ENCODE data around the gene FBH1.
A peak's percentile ranks its signal among the peaks of the same experiment; 100 is the strongest.

The FBH1 gene

GRCh38 chr10:5943536-5943935 lies 53.5 kb downstream of the FBH1 start:
- no peak for TF ChIP-seq CTCF (IDR thresholded peaks at IDR 0.05; ENCODE audit: low read depth, low read length)
- H3K4me3 ChIP-seq (ENCODE audit: low read depth, low read length) = no peak overlapping the region

GRCh38 chr10:5944389-5945189 lies 54.5 kb downstream of the FBH1 start:
- no peak for TF ChIP-seq CTCF (IDR thresholded peaks at IDR 0.05; ENCODE audit: low read depth, low read length)
- peak overlapping the region; percentile 40 for H3K4me3 ChIP-seq (ENCODE audit: low read depth, low read length)

GRCh38 chr10:5945190-5945509 lies 55.1 kb downstream of the FBH1 start:
- TF ChIP-seq CTCF (IDR thresholded peaks at IDR 0.05; ENCODE audit: low read depth, low read length) = no peak
- peak overlapping the region; percentile 40 for H3K4me3 ChIP-seq (ENCODE audit: low read depth, low read length)

DNA sequence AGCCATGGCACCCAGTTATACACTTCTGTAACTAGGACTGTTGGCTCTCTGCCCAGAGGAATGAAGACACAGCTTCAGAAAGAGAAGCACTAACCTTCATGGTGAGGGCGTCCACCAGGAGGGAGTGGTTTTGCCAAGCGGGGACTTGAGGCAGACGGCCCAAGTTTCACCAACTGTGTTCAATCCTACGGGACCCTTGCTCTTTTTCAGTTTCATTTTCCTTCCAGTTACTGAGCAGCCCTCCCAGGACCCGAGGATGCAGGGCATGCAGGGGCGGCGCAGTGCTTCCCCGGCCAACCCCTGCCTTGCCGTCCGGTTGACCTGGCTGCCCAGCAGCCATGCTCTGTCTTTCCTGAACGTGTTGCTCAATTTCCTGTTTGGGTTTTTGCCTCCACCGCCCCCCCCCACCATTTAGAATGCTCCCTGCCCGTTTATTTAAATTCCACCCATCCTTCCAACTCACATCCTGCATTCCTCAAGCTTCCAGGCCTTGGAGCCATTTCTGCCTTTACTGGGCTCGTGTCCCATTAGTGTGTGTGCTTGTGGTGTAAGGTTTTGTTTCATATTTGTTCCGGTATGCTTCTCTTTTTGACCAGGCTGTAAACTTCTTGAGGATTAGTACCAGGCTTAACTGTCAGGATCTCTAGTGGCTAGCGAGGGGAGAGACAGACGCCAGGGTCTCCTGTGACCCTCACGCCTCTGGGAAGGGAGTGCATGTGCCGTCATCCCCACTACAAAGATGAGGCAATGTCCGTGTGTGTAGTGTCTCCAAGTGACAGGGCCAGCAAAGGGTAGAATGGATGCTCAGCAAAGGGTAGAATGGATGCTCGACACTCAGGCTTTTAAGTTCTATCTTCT lies 55.7 kb downstream of the FBH1 start:
- peak overlapping the region; percentile 40 for H3K4me3 ChIP-seq (ENCODE audit: low read depth, low read length)
- no peak for TF ChIP-seq CTCF (IDR thresholded peaks at IDR 0.05; ENCODE audit: low read depth, low read length)

DNA sequence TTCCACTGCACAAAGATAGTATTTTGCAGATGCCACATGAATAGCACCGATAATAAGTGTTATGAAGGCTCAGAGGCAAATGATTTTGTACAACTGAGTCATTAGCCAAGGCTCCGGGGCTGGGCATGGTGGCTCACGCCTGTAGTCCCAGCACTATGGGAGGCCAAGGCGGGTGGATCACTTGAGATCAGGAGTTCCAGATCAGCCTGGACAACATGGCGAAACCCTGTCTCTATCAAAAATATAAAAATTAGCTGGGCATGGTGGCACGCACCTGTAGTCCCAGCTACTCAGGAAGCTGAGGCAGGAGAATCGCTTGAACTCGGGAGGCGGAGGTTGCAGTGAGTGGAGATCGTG lies 56.4 kb downstream of the FBH1 start:
- H3K4me3 ChIP-seq (ENCODE audit: low read depth, low read length) = peak overlapping the region; percentile 40; the same call in 1 of the 2 replicates

DNA sequence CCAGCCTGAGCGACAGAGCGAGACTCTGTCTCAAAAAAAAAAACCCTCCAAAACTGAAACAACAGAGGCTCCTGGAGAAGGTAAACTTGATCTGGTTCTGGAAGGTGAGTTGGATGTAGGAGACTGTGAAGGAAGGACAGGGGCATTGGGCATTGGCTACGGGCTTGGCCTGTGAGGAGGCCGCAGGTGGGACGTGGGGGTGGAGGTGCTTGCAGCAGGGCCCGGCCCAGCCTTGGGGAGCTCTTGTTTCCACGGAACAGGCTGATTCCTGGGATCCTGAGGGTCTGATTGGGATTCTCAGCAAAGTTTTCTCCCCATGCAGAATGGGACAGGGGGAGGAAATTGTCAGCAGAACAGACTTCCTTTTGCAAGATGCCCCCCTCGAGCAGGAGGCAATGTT lies 56.7 kb downstream of the FBH1 start:
- no peak overlapping the region for H3K4me3 ChIP-seq (ENCODE audit: low read depth, low read length)
- TF ChIP-seq CTCF (IDR thresholded peaks at IDR 0.05; ENCODE audit: low read depth, low read length) = no peak

DNA sequence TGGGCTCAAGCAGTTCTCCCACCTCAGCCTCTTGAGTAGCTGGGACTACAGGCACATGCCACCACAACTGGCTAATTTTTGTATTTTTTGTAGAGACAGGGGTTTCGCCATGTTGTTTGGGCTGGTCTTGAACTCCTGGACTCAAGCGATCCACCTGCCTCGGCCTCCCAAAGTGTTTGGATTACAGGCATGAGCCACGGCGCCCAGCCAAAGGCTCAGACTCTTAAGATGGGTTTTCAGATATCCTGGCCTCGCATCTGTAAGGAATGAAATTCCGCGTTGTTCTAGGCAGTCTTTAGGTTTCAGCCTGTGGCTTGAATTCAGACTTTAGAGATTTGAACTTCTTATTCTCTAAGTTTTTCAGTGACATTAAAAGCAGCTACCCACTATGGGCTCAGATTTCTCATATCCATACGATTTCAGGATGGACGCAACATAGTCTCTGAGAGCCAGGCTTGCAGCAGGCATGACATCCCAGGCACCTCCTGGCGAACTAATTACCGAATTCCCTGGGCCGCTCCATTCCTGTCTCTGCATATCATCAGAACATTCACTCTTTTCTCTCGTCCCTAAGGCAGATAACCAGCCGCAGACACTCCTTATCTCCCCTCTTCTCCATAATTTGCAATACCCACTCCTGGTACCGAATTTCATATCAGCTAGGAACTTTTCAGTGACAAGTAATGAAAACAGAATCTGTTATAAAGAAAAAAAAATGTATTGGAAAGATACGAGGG lies 57.6 kb downstream of the FBH1 start:
- H3K4me3 ChIP-seq (ENCODE audit: low read depth, low read length) = no peak overlapping the region
- TF ChIP-seq CTCF (IDR thresholded peaks at IDR 0.05; ENCODE audit: low read depth, low read length) = no peak
